Airway epithelial cell (primary cell): ENCODE measurements around the gene KLHL36. TPM values are rescaled to one million over a fixed set of nuclear protein-coding genes. Genes with fewer than 3 reads are reported as not detected.

Source experiments
- total RNA-seq: library from RNA; depleted of rRNA; stranded (reverse); fragments of >200 nt; gene quantifications from 2 replicates; pipeline ENCODE4 v1.2.3, GENCODE V29; 2015

Gene KLHL36
- total RNA-seq: 36.4 and 53.4 TPM in 2 replicates

GRCh38 chr16:84647828-84648594 is at the start of gene KLHL36:
Gene KLHL36, plus strand, starts transcription at chr16:84648511. Its CDS starts 2,357 bp downstream, at chr16:84650868.

GRCh38 chr16:84617791-84618580 is 30.3 kb upstream of the KLHL36 start, which contains the start of gene COTL1:
Gene COTL1, minus strand, starts transcription at chr16:84618078. Its CDS starts 164 bp downstream, at chr16:84617914.

GRCh38 chr16:84699712-84700445 is 51.6 kb downstream of the KLHL36 start, which contains the start of gene USP10:
Gene USP10, plus strand, starts transcription at chr16:84700000. Its CDS starts 91 bp downstream, at chr16:84700091.

Other genes starting within 250 kb of the KLHL36 start
- gene MEAK7, start 143.9 kb upstream of the KLHL36 start, total RNA-seq: 41.5 and 54.3 TPM in 2 replicates
- 169 and 220 TPM in 2 replicates for gene COTL1, start 30.4 kb upstream of the KLHL36 start, total RNA-seq
- 56.3 and 59.7 TPM in 2 replicates for gene USP10, start 51.5 kb downstream of the KLHL36 start, total RNA-seq
- gene CRISPLD2, start 171.5 kb downstream of the KLHL36 start, total RNA-seq: 1.9 and 2.6 TPM in 2 replicates